ENCODE measurements around the gene SMG7.

SMG7 gene

DNA sequence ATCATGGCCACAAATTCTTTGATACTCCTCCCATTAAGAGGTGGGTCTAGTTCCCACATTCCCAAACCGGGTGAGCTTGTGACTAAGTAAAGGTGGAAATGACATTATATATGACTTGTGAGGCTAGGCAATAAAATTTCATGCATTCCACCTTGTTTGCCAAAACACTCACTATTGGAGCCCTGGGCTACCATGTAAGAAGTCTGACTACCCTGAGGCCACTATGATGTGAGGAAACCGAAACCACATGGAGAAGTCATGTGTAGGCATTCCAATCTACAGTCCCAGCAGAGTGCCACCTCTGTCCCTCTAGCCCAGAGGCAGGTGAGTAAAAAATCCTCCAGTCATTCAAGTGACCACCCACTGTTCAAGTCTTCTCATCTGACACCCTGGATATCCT is 17.9 kb upstream of the SMG7 start:
- TF ChIP-seq GATA2 (IDR thresholded peaks at IDR 0.05; ENCODE audit: low read depth, low read length) = no peak
- no peak for TF ChIP-seq GATA3 (IDR thresholded peaks at IDR 0.05; ENCODE audit: low read depth, low read length)

DNA sequence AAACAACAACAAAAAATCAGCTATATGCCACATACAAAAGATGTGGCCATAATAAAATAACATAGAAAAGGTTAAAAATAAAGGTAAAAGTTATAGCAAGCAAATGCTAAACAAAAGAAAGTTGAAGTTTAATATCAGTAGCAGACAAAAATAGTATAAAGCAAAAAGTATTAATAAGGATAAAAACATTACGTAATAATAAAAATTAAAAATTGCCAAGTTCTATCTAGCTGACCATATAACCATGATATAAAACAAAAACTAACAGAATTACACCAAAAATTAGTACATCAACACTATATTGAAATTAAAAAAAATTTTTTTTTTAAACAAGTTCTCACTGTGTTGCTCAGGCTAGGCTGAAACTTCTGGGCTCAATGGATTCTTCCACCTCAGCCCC is 15.5 kb upstream of the SMG7 start:
- TF ChIP-seq GATA2 (IDR thresholded peaks at IDR 0.05; ENCODE audit: low read depth, low read length) (no peak), GATA3 (IDR thresholded peaks at IDR 0.05; ENCODE audit: low read depth, low read length) (no peak)

DNA sequence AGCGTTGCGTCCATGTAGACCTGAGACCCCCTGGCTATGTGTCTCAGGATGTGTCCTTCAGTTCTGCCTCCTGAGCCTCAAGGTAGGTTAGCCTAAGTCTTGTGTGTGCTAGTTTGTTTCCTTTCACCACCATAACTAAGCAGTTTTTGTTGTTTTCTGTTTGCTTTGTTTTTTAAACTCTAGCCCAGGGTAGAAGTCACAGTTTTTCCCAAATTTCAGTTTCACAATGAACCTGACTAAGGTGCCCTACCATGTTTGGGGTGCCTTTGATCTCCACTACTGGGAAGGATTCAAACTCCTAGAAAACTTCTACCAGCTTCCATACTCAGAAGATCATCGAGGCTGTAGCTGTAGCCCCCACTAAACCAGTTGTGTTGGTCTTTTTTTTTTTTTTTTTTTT is 14.8 kb upstream of the SMG7 start:
- no peak for TF ChIP-seq GATA3 (IDR thresholded peaks at IDR 0.05; ENCODE audit: low read depth, low read length)
- no peak for TF ChIP-seq GATA2 (IDR thresholded peaks at IDR 0.05; ENCODE audit: low read depth, low read length)

DNA sequence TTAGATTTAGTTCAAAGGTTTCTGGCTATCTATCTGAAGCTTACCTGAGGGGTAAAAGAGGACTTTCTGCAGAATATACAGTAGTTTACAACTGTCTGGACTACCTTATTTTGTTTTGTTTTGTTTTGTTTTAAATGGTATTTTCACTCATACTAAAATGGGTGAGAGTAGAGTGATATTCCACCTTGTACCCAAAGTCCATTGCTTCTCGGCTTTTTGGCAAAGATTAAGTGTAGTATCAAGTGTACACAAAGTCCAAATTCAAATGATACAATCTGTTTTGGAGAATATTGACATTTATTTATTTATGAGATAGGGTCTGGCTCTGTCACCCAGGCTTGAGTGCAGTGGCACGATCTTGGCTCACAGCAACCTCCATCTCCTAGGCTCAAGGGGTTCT is 11.7 kb upstream of the SMG7 start:
- TF ChIP-seq GATA2 (IDR thresholded peaks at IDR 0.05; ENCODE audit: low read depth, low read length) (no peak), GATA3 (IDR thresholded peaks at IDR 0.05; ENCODE audit: low read depth, low read length) (no peak)

DNA sequence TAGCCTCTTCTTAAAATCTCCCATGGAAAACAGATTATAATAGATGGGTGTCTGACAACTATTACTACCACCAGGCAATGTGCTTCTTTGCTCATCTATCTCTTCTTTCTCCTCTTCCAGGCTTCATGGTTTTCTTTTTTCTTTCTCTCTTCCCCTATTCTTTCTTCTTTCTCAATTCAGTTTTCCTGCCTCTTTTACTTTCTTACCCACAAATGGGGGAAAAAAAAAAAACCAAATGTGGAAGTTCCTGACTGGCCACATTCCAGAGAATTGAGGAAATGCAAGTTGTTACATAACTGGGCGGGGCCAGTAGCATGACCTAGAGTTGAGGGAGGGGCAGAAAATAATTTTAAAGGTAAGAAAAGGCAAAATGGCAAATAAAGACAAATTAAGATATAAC is 10.9 kb upstream of the SMG7 start:
- TF ChIP-seq GATA3 (IDR thresholded peaks at IDR 0.05; ENCODE audit: low read depth, low read length) (no peak), GATA2 (IDR thresholded peaks at IDR 0.05; ENCODE audit: low read depth, low read length) (no peak)

DNA sequence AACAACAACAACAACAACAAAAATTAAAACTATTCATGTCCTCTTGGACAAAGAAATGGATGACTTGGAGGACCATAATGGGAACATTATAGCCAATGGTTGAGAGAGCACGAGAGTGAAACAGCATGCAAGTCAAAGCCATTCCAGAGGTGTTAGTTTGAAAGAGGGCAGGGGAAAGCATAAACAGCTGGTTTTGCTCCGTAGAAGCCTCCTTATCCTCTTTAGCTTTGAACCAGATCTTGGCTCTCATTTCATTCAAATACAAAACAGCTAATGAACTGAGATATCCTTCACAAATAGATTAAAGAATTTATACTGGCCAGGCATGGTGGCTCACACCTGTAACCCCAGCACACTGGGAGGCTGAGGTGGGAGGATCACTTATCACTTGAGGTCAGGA is 8.7 kb upstream of the SMG7 start:
- TF ChIP-seq GATA2 (IDR thresholded peaks at IDR 0.05; ENCODE audit: low read depth, low read length) = no peak
- TF ChIP-seq GATA3 (IDR thresholded peaks at IDR 0.05; ENCODE audit: low read depth, low read length) = no peak

DNA sequence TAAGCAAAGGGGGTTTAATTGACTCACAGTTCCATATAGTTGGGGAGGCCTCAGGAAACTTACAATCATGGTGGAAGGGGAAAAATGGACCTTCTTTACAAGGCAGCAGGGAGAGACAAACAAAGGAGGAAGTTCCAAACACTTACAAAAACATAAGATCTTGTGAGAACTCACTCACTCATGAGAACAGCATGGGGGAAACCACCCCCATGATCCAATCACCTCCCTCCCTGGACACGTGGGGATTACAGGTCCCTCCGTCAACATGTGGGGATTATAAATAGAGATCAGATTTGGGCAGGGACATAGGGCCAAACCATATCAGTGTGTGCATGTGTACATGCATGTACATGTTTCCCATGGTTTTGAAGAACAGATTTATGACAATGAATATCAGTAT is 5.5 kb upstream of the SMG7 start:
- no peak for TF ChIP-seq GATA2 (IDR thresholded peaks at IDR 0.05; ENCODE audit: low read depth, low read length)
- no peak for TF ChIP-seq GATA3 (IDR thresholded peaks at IDR 0.05; ENCODE audit: low read depth, low read length)

DNA sequence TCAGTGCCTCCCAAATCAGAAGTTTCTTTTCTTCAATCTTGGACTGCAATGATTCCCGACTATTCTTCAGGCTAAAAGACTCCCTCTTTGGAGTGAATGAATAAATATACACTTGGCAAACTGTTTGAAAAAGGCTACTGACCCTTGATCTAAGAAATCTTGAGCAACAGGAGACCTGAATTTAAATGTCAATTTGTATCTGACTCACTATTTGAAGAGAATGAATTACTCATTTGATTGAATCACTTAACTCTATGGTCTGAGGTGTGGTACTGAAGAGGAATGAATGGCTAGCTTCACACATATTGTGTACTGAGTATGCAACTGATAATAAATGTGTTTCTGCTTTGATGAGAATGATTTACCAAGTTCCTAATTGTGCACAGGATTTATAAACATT is 4.6 kb upstream of the SMG7 start:
- TF ChIP-seq GATA3 (IDR thresholded peaks at IDR 0.05; ENCODE audit: low read depth, low read length) (no peak), GATA2 (IDR thresholded peaks at IDR 0.05; ENCODE audit: low read depth, low read length) (no peak)

DNA sequence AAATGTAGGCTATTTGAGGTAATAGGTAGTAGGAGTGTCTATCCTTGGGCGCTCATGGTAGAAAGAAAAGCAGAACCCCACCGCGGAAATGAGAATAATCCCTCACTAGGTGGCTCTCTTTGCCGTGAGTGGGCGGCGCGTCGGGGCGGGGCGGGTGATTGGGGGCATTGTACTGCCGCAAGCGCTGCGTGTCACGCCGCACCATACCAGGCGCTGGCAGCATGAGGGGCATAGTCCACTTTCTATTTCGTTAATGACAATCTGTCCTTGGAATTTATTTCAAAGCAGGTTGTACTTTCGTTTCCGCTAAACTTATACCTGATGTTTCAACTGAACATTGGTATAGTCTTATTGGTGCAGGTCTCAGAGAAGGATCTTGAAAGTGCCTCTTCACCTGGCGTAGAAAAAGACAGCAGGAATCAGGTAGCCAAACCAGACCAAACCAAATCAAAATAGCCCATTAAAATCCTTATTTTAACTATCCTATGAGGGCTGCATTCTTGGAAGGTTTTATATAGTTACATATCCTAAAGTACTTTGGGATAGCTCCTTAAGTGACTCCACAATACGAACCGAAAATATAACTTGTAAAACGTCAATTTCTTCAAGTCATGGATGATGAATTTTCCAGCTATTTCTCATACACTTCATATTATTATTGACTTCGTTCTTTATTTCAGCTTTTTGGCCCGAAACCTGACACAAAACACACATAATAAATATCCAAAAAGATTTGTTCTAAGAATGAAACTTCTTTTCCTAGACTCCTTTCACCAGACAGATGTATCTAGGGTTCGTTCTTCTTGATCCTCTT is 1.9 kb upstream of the SMG7 start:
- TF ChIP-seq GATA3 (IDR thresholded peaks at IDR 0.05; ENCODE audit: low read depth, low read length) = no peak
- TF ChIP-seq GATA2 (IDR thresholded peaks at IDR 0.05; ENCODE audit: low read depth, low read length) = no peak

DNA sequence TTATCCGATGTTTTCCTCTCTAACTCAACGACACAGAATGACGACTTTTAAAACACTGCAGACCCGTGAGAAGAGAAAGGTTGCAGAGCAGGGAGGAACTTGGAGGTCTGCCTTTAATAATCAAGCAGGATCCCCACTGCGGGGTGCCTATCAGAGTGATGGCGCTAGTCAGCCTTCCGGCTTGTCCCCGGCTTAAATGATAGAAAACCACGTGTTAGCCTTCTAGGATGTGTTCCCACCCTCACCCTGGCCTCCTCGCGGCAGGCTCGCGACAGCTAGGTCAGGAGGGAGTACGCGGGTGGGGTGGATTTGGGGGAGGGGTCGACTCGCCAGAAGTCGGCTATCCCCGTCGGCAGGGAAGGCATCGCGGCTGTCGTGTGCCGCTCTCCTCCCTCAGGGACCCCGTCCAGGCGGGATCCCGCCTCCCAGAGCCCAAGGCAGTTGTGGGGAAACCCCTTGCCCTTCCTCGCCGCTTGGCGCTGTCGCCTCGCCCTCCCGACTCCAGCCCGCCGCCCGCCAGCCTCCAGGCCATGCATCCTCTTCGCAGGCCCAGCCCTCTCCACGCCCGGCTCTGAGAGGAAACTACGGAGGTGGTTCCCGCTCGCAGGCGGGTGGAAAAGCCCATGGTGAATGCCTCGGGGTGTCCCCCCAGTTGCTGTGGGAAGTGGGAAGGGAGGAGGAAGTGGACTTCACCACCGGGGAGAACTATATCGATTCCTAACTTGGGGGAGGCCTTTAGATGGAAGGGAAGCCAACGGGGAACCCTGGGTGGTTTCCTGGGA is 1.1 kb upstream of the SMG7 start:
- no peak for TF ChIP-seq GATA2 (IDR thresholded peaks at IDR 0.05; ENCODE audit: low read depth, low read length)
- TF ChIP-seq GATA3 (IDR thresholded peaks at IDR 0.05; ENCODE audit: low read depth, low read length) = no peak

DNA sequence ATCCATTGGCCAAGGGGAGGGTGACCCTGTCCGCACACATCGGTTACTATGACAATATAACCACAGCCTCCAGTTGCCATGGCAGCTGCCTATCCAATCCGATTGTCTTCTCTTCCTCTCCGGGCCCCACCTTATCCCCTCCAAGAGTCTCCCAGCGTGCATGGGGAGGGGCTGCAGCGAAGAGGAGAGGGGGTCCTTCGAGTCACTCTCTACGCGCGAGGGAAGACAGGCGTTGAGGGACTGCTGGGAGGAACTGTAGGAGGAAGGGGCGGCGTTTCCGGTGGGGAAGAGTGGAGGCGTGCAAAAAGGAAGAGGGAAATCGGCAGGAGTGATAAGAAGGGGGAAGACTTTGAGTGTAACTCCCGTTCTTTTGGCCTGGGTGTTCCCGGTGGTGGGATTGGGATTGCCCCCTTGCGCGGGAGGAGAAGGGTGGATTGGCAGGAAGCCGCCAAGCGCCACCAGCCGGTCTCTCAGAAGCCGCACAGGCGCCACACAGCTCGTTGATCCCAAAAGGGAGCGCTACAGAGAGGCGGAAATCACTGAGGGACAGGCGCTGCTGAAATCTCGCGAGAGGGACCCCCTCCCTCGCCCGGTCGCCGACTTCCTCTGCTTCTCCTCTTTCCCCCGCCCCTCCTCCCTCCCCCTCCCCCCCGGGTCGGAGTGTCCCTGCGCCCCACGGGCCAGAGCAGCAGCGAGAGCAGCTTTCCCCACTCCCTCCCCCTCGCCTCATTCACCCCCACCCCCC is 384 bp upstream of the SMG7 start:
- TF ChIP-seq GATA3 (IDR thresholded peaks at IDR 0.05; ENCODE audit: low read depth, low read length) (no peak), GATA2 (IDR thresholded peaks at IDR 0.05; ENCODE audit: low read depth, low read length) (peak; percentile 98)

DNA sequence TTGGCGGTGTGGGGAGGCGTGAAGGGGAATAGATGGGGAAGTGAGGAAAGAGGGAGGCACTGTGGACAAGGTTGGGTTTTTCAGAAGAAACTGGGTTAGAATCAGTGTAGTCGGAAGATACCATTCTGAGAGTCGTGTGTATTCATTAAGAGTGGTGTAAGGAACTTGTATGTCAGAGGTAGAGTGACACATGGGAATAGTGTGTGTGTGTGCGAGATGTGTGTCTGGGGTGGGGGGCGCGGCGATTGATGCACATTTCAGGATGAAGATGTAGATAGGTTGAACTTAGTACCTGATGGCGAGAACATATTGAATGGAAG is 878 bp downstream of the SMG7 start:
- TF ChIP-seq GATA3 (IDR thresholded peaks at IDR 0.05; ENCODE audit: low read depth, low read length) (no peak), GATA2 (IDR thresholded peaks at IDR 0.05; ENCODE audit: low read depth, low read length) (no peak)

DNA sequence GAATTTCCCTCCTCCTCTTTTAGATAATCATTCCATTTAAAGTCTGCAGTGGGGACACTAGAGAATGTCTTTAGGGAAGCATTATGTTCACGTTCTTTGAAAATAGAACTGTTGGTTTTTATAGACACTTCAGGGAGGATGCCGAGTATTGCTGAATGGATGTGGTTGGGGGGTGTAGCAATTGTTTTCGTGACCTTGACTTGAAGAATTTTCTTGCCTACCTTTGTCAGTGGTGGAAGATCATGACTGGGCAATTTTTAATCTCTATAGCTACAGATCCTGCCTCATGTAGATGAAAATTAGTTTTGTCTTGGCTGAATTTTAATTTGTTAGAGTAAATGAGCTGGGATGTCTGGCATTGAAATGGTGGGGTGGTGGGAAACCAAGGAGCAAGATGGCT is 3.8 kb downstream of the SMG7 start:
- no peak for TF ChIP-seq GATA3 (IDR thresholded peaks at IDR 0.05; ENCODE audit: low read depth, low read length)
- no peak for TF ChIP-seq GATA2 (IDR thresholded peaks at IDR 0.05; ENCODE audit: low read depth, low read length)

DNA sequence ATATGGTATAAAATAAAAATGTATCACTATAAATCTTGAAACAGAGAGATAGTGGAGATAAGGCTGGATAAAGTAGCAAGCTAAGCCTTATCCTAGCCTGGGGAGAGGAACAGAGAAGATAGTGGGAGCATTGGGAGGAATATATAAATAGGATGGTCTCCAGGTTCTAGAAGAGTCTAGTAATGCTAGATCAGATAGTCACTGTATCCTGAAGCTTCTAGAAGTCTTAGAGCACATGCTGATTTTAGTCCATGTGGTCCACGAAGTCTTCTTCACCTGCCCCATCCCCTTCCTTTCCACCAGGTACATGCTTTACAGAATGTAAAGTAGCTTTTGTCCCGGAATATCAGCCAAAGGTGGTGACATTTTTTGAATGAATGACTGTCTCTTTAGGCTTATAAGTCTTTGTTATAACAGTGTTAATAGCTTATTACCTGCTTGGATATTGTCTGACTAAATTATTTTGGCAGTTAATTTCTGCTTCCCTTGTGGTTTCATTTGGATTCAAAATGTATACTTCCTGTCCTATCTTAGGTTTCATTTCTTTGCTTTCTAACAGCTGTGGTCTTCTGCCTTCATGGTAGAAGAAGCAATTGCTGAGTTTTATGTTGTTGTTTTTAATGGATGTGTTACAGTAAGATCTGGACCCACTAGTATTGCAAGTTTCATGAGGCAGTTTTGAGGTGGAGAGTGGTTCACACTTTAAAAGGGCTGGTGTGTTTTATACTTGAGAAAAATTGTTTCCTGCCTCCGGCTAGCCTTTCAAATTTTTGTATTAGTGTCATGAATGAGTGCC is 5.9 kb downstream of the SMG7 start:
- TF ChIP-seq GATA3 (IDR thresholded peaks at IDR 0.05; ENCODE audit: low read depth, low read length) (no peak), GATA2 (IDR thresholded peaks at IDR 0.05; ENCODE audit: low read depth, low read length) (no peak)
